Stimulated activated CD8-positive, alpha-beta memory T cell treated with anti-CD3 and anti-CD28 coated beads, Interleukin-15, amount 100 ng/mL, for 4 hours (primary cell): Measurements from ENCODE around the gene CLTCL1.
"Not testable (repeated sequence)": the region's sequence is repeated elsewhere in the genome, so short reads cannot be mapped to it uniquely, and the experiment has no call there.

Experiments used
- DNase-seq, 2 donors: peaks; one replicate each; pipeline ENCODE4 v3.0.0-alpha.2; 2020; ENCODE audit warnings: low read depth in 2 of 2

Gene CLTCL1

GRCh38 chr22:19218541-19219233, 72.8 kb downstream of the CLTCL1 start:
- DNase-seq = no peak

GRCh38 chr22:19216579-19216978, 74.9 kb downstream of the CLTCL1 start:
- DNase-seq = no peak

DNA sequence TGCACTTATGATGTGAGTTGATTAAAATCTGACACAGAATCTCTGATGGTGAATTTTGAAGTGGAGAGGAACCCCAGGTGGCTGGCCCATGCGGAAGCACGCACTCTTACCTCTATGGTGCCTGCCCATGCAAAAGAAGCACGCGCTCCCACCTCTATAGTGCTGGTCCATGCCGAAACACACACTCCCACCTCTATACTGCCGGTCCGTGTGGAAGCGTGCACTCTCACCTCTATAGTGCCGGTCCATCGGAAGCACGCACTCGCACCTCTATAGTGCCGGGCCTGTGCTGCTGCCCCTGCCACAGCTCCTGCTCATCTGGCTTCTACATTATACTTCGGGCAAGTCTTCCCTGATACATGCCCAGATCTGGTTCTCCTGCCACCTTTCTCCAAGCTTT, 76.2 kb downstream of the CLTCL1 start:
- no peak for DNase-seq

DNA sequence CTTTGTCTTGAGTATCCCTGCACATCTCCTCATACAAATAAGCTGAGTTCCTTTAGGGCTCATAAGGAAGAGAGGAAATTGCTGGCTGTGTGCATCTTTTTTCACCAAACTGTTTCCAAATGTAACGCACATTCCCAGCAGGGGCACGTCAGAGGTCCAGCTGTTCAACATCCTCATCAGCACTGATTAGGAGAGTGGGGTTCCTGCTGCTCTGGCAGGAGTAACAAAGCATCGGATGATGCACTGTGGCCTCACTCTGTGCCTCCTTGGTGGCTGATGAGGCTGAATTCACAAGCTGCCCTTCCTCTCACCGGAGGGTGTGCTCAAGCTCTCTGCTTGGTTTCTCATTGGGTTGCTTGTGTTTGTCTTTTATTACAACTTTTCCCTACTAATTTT, 77.4 kb downstream of the CLTCL1 start:
- no peak for DNase-seq

DNA sequence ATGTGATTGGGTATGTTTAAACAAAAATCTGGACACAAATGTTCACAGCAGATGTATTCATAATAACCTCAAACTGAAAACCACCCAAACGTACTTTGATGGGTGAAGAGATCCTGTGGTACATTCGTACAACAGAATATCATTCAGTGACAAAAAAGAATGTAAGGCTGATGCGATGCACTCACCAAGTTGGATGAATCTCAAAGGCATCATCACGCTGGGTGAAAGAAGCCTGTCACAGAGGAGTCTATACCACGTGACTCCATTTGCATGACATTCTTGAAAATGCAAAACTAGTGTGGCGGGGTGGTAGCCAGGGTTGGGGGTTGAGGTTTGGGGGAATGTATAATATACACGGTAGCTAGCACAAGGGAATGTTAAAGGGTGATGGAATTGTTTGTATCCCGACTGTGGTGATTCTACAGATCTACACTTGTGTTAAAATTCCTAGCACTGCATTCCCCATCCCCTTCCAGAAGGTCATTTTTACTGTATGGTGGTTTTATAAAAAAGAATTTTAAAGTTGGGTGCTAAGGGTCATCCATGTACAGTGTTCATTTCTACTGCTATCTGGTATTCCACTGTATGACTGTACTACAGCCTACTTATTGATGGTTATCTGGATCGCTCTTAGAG, 78.0 kb downstream of the CLTCL1 start:
- no peak for DNase-seq

GRCh38 chr22:19213001-19213400, 78.5 kb downstream of the CLTCL1 start:
- no peak for DNase-seq

GRCh38 chr22:19212302-19212870, 79.1 kb downstream of the CLTCL1 start:
- no peak for DNase-seq

- no peak for DNase-seq
Observed at GRCh38 chr22:19210188-19210587, 81.3 kb downstream of the CLTCL1 start.

DNA sequence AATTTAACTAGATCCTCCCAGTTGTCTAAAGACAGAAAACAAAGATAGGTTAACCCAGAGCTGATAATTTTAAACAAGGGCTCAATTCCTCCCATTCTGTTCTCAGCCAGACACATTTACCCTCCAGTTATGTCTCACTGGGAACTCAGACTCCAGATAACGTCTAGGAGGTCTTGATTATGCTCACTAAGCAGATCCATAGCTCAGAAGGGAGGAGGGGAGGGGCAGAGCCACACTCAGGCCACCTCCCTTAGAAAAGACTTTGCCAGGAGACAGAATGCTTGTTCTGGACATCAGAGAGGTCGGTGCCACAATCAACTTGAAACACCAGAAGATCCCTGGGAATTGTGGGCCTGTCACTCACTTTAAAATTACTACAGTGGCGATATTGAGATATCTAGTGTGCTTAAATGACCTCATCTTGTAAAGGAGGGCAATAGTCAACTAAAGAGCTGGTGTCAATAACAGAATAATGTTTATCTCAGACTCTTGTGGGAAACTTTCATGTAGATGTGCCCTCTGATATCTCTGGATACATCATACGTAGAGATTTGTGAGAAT, 83.2 kb downstream of the CLTCL1 start:
- no peak for DNase-seq

DNA sequence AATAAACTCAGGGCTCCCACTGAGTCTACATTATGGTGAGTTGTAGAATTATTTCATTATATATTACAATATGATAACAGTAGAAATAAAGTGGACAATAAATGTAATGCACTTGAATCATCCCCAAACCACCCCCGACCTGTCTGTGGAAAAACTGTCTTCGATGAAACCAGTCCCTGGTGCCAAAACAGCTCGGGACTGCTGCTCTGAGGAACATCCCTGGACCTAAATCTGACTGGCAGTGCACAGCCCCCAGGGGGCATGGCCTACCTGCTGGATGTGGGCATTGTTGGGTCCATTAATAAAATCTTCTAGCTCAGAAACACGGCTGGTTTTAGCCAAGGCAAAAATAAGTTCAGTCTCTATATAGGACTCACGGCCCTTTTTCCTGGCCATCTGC, 83.6 kb downstream of the CLTCL1 start:
- no peak for DNase-seq

GRCh38 chr22:19207401-19207808, 84.1 kb downstream of the CLTCL1 start:
- DNase-seq = no peak

- DNase-seq = no peak
Observed at GRCh38 chr22:19206287-19206686, 85.2 kb downstream of the CLTCL1 start.

DNA sequence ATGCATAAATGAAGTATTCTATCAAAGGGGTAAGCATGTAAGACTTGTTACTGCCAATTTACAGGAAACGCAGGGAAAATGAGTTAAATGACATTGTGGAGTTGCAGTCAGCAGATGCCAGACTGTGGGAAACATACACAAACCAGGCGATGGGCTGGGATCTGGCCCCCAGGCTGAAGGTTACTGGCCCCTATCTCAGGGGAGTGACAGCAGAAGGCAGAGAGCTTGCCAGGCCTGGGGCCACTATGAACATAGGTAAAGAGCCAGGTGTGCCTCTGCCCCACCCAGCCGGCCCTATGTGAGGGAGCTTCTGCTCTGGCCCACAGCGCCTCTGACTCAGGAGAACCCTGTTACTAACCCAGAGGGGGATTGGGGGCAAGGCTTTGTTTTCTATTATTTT, 86.9 kb downstream of the CLTCL1 start:
- DNase-seq = no peak

GRCh38 chr22:19203834-19204233, 87.7 kb downstream of the CLTCL1 start:
- DNase-seq = no peak

DNA sequence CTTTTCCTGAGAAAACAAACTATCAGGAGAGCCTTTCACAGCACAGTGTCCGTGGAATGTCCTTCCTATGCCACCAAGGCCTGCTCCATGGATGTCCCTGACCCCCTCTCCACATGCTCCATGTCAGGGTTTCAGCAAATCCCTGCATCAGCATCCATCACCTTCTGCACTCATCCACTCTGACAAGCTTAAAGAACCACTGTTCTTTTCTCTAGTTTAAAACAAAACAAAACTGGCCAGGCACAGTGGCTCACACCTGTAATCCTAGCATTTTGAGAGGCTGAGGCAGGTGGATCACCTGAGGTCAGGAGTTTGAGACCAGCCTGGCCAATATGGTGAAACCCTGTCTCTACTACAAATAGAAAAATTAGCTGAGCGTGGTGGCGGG, 88.7 kb downstream of the CLTCL1 start:
- DNase-seq = not testable (repeated sequence)

GRCh38 chr22:19201869-19202798, 89.4 kb downstream of the CLTCL1 start:
- DNase-seq = no peak

- DNase-seq = no peak
Observed at GRCh38 chr22:19201130-19201868, 90.2 kb downstream of the CLTCL1 start.

- DNase-seq = no peak
Observed at GRCh38 chr22:19199479-19199878, 92.0 kb downstream of the CLTCL1 start.

DNA sequence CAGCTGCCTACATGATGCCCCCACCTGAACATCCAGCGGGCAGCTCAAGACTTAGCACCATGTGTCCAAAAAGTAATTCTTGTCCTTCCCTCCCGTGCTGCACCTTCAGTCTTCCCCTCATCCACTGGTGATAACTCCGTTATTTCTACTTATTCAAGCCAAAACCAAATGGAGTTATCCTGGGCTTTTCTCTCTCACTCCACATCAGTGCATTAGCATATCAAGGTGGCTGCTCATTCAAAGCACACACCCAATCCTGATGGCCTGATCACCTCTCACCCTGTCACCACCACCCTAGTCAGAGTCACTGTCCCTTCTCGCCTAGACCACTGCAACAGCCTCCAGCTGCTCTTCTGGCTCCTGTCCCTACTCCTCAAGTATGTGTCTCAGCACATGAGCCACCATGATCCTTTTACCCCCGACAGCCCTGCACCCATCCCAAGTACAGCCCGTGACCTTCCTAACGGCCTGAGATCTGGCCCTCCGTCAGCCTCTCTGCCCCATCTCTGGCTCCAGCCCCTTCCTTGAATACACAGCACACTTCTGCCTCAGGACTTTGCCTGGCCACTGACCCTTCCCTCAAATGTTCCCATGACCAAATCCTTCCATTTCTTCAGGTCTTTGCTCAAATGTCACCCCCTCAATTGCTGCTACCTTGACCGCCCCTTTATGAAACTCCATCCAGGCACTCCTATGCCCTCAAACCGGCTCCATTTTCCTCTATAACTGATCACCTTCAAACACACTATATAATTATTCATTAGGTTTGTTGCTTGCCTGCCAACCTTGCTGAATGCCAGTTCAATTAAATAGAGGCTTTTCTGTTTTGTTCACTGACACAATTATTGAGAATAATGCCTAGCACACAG, 93.3 kb downstream of the CLTCL1 start:
- no peak for DNase-seq
